Tibial artery (tissue), 4 donors: ENCODE results near the gene KRTAP4-3.
"Not testable (repeated sequence)": the region's sequence is repeated elsewhere in the genome, so short reads cannot be mapped to it uniquely, and the experiment has no call there.

Experiments used
- DNase-seq, 2 donors: peaks; one replicate each; pipeline ENCODE4 v3.0.0-alpha.2; 2019
- H3K27ac ChIP-seq, 2 donors: fragments of 200-600 bp; sonication (generic) in 1 of 2; 1 replicate in 1 of 2; 2 replicates in 1 of 2; pipeline ENCODE4 v1.5.1; 2018 to 2019; ENCODE audit warnings: mild to moderate bottlenecking in 1 of 2
- H3K27me3 ChIP-seq, 2 donors: fragments of 200-600 bp; sonication (generic) in 1 of 2; one replicate each; pipeline versions ENCODE4 v1.5.1 to v1.6.0; 2016 to 2019
- H3K36me3 ChIP-seq, 3 donors: fragments of 200-600 bp; sonication (generic) in 2 of 3; one replicate each; pipeline ENCODE4 v1.5.1; 2016 to 2019; ENCODE audit warnings: mild to moderate bottlenecking in 2 of 3
- H3K4me1 ChIP-seq, 4 donors: fragments of 200-600 bp; sonication (generic) in 2 of 4; 1 replicate in 3 of 4; 2 replicates in 1 of 4; pipeline ENCODE4 v1.5.1; 2016 to 2019
- H3K4me3 ChIP-seq, 2 donors: fragments of 200-600 bp; sonication (generic) in 1 of 2; 1 replicate in 1 of 2; 2 replicates in 1 of 2; pipeline ENCODE4 v1.5.1; 2018 to 2019; ENCODE audit warnings: mild to moderate bottlenecking in 2 of 2
- H3K9me3 ChIP-seq, 3 donors: fragments of 200-600 bp; sonication (generic) in 1 of 3; one replicate each; pipeline ENCODE4 v1.5.1; 2016 to 2019
- CTCF ChIP-seq, 2 experiments: fragments of 200-600 bp in 1 of 2; fragments of 450-650 bp in 1 of 2; IDR thresholded peaks; one replicate each; pipeline ENCODE4 v1.5.1; 2017 to 2019; ENCODE audit warnings: antibody characterized with exemption in 2 of 2, mild to moderate bottlenecking in 1 of 2, moderate library complexity in 1 of 2
- intact Hi-C: fragments of 100-400 bp; cut with DNase I; formaldehyde crosslinking; loops from one replicate; pipeline ENCODE4 v1.15.0; 2023; ENCODE audit warnings: low total_unique reads

Gene KRTAP4-3

GRCh38 chr17:41167561-41167960, 460 bp downstream of the KRTAP4-3 start:
- DNase-seq: no peak
- intact Hi-C loops: no loop called here
- H3K36me3 ChIP-seq: no peaks in the 10 kb centered on the region
- no peaks in the 10 kb centered on the region for H3K4me1 ChIP-seq
- no peak overlapping the region for H3K4me3 ChIP-seq
- H3K9me3 ChIP-seq: no peaks in the 10 kb centered on the region
- no peaks in the 10 kb centered on the region for H3K27me3 ChIP-seq
- no peak overlapping the region for H3K27ac ChIP-seq
- TF ChIP-seq CTCF (IDR thresholded peaks at IDR 0.05): no peak

- no peak overlapping the region for H3K27ac ChIP-seq
- intact Hi-C loops: no loop called here
- TF ChIP-seq CTCF (IDR thresholded peaks at IDR 0.05): no peak
- no peak for DNase-seq
- no peaks in the 10 kb centered on the region for H3K36me3 ChIP-seq
- H3K4me1 ChIP-seq: no peaks in the 10 kb centered on the region
- H3K9me3 ChIP-seq: no peaks in the 10 kb centered on the region
- peaks cover 0 to 12% of the 10 kb centered on the region in 2 donors for H3K27me3 ChIP-seq
- no peak overlapping the region for H3K4me3 ChIP-seq
Observed at GRCh38 chr17:41163828-41164227, 4.2 kb downstream of the KRTAP4-3 start.

GRCh38 chr17:41160648-41161047, 7.4 kb downstream of the KRTAP4-3 start, which contains the start of gene KRTAP4-4:
Gene KRTAP4-4 (minus strand): TSS chr17:41160748. CDS start chr17:41160691, 57 bp downstream.
- Histone ChIP-seq H3K4me3 (no peak within 1 kb of the TSS), H3K9me3 (no peaks in the 10 kb centered on the region), H3K27ac (no peak within 1 kb of the TSS), H3K4me1 (no peaks in the 10 kb centered on the region), H3K36me3 (no peaks in the 10 kb centered on the region), H3K27me3 (peaks cover 0 to 21% of the 10 kb centered on the region in 2 donors)
- intact Hi-C loops: no loop called here
- no peak for DNase-seq
- TF ChIP-seq CTCF (IDR thresholded peaks at IDR 0.05): no peak

- intact Hi-C loops, DNase-seq, H3K4me1 ChIP-seq, H3K27ac ChIP-seq, H3K36me3 ChIP-seq, H3K4me3 ChIP-seq, H3K9me3 ChIP-seq: not testable (repeated sequence)
- H3K27me3 ChIP-seq: peaks cover 0 to 21% of the 10 kb centered on the region in 2 donors
Observed at GRCh38 chr17:41160190-41160589, 7.8 kb downstream of the KRTAP4-3 start.

- no peak for TF ChIP-seq CTCF (IDR thresholded peaks at IDR 0.05)
- H3K27ac ChIP-seq: no peak overlapping the region
- peaks cover 0 to 12% of the 10 kb centered on the region in 2 donors for H3K27me3 ChIP-seq
- no peaks in the 10 kb centered on the region for H3K4me1 ChIP-seq
- intact Hi-C loops: no loop called here
- no peaks in the 10 kb centered on the region for H3K9me3 ChIP-seq
- DNase-seq: no peak
- H3K36me3 ChIP-seq: no peaks in the 10 kb centered on the region
- no peak overlapping the region for H3K4me3 ChIP-seq
Observed at GRCh38 chr17:41153856-41154255, 14.2 kb downstream of the KRTAP4-3 start.

- no peak for TF ChIP-seq CTCF (IDR thresholded peaks at IDR 0.05)
- intact Hi-C loops: no loop called here
- no peak for DNase-seq
- Histone ChIP-seq H3K27ac (no peak overlapping the region), H3K9me3 (no peaks in the 10 kb centered on the region), H3K27me3 (peaks cover 0 to 4% of the 10 kb centered on the region in 2 donors), H3K4me3 (no peak overlapping the region), H3K36me3 (no peaks in the 10 kb centered on the region), H3K4me1 (no peaks in the 10 kb centered on the region)
Observed at GRCh38 chr17:41151525-41151924, 16.5 kb downstream of the KRTAP4-3 start.
